ENCODE measurements around the gene SF3A1.

- TF ChIP-seq, protein P1, sequence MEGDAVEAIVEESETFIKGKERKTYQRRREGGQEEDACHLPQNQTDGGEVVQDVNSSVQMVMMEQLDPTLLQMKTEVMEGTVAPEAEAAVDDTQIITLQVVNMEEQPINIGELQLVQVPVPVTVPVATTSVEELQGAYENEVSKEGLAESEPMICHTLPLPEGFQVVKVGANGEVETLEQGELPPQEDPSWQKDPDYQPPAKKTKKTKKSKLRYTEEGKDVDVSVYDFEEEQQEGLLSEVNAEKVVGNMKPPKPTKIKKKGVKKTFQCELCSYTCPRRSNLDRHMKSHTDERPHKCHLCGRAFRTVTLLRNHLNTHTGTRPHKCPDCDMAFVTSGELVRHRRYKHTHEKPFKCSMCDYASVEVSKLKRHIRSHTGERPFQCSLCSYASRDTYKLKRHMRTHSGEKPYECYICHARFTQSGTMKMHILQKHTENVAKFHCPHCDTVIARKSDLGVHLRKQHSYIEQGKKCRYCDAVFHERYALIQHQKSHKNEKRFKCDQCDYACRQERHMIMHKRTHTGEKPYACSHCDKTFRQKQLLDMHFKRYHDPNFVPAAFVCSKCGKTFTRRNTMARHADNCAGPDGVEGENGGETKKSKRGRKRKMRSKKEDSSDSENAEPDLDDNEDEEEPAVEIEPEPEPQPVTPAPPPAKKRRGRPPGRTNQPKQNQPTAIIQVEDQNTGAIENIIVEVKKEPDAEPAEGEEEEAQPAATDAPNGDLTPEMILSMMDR (IDR thresholded peaks at IDR 0.05): no peak
- TF ChIP-seq NR2C2 (CRISPR knock-in tag; IDR thresholded peaks at IDR 0.05): no peak
- no peak for TF ChIP-seq ZNF138 (CRISPR knock-in tag; conservative IDR thresholded peaks at IDR 0.05)
- no peak for TF ChIP-seq MAX (CRISPR knock-in tag; IDR thresholded peaks at IDR 0.05)
- no peak for TF ChIP-seq TCF7 (CRISPR knock-in tag; IDR thresholded peaks at IDR 0.05; ENCODE audit: low read depth)
- TF ChIP-seq MXD4 (CRISPR knock-in tag; IDR thresholded peaks at IDR 0.05; ENCODE audit: borderline replicate concordance): no peak
- TF ChIP-seq USF2 (CRISPR knock-in tag; IDR thresholded peaks at IDR 0.05): no peak
- TF ChIP-seq, protein P2, sequence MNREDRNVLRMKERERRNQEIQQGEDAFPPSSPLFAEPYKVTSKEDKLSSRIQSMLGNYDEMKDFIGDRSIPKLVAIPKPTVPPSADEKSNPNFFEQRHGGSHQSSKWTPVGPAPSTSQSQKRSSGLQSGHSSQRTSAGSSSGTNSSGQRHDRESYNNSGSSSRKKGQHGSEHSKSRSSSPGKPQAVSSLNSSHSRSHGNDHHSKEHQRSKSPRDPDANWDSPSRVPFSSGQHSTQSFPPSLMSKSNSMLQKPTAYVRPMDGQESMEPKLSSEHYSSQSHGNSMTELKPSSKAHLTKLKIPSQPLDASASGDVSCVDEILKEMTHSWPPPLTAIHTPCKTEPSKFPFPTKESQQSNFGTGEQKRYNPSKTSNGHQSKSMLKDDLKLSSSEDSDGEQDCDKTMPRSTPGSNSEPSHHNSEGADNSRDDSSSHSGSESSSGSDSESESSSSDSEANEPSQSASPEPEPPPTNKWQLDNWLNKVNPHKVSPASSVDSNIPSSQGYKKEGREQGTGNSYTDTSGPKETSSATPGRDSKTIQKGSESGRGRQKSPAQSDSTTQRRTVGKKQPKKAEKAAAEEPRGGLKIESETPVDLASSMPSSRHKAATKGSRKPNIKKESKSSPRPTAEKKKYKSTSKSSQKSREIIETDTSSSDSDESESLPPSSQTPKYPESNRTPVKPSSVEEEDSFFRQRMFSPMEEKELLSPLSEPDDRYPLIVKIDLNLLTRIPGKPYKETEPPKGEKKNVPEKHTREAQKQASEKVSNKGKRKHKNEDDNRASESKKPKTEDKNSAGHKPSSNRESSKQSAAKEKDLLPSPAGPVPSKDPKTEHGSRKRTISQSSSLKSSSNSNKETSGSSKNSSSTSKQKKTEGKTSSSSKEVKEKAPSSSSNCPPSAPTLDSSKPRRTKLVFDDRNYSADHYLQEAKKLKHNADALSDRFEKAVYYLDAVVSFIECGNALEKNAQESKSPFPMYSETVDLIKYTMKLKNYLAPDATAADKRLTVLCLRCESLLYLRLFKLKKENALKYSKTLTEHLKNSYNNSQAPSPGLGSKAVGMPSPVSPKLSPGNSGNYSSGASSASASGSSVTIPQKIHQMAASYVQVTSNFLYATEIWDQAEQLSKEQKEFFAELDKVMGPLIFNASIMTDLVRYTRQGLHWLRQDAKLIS (CRISPR knock-in tag; IDR thresholded peaks at IDR 0.05; ENCODE audit: borderline replicate concordance): no peak
- TF ChIP-seq JUN (CRISPR knock-in tag; IDR thresholded peaks at IDR 0.05): no peak
- TF ChIP-seq KAT7 (CRISPR knock-in tag; IDR thresholded peaks at IDR 0.05; ENCODE audit: borderline replicate concordance): no peak
- TF ChIP-seq, protein P3, sequence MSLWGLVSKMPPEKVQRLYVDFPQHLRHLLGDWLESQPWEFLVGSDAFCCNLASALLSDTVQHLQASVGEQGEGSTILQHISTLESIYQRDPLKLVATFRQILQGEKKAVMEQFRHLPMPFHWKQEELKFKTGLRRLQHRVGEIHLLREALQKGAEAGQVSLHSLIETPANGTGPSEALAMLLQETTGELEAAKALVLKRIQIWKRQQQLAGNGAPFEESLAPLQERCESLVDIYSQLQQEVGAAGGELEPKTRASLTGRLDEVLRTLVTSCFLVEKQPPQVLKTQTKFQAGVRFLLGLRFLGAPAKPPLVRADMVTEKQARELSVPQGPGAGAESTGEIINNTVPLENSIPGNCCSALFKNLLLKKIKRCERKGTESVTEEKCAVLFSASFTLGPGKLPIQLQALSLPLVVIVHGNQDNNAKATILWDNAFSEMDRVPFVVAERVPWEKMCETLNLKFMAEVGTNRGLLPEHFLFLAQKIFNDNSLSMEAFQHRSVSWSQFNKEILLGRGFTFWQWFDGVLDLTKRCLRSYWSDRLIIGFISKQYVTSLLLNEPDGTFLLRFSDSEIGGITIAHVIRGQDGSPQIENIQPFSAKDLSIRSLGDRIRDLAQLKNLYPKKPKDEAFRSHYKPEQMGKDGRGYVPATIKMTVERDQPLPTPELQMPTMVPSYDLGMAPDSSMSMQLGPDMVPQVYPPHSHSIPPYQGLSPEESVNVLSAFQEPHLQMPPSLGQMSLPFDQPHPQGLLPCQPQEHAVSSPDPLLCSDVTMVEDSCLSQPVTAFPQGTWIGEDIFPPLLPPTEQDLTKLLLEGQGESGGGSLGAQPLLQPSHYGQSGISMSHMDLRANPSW (CRISPR knock-in tag; conservative IDR thresholded peaks at IDR 0.05; ENCODE audit: low read depth): no peak
These were observed 23.0 kb downstream of the SF3A1 start for GRCh38 chr22:30333707-30334087.
